K562 (cell line): ENCODE data around the gene CLCN1. TPM values are rescaled to one million over a fixed set of nuclear protein-coding genes. Genes with fewer than 3 reads are reported as not detected.

Source experiments
- ATAC-seq: fragments of 200-7000 bp; cut with Tn5 transposase; 3 replicates; pipeline ENCODE4 v1.9.1; 2020; ENCODE audit warnings: moderate library complexity
- BruUV-seq: library from RNA; stranded (reverse); fragments of 400-500 nt; replicated peaks from 2 replicates; lab custom pipeline; 2021; lab: Mats Ljungman, UMichigan
- CTCF ChIA-PET: fragments of 300-600 bp; formaldehyde crosslinking; extraction: SDS; loops from one replicate; lab custom pipeline; 2021; ENCODE audit warnings: low intra/inter-chr PET ratio; lab: Yijun Ruan, JAX
- POLR2A ChIA-PET: fragments of 300-600, 350-650 bp; sonication (Branson Sonifier 250); formaldehyde crosslinking; extraction: SDS; loops from one replicate; lab custom pipeline; 2021; ENCODE audit warnings: antibody characterized with exemption, inconsistent platforms; lab: Yijun Ruan, JAX
- DNase-seq, 4 experiments: peaks; one replicate each; pipeline versions ENCODE4 v3.0.0 to v3.0.0-alpha.2; 2011 to 2018; ENCODE audit warnings: low spot score in 3 of 4, mixed read lengths in 3 of 4; ENCODE audit errors: extremely low read depth in 1 of 4
- FAIRE-seq: peaks from 2 replicates; lab custom pipeline; 2011; peaks lifted over from hg19 to GRCh38; lab: Jason Lieb, UNC
- H2AFZ ChIP-seq: 2 replicates; pipeline ENCODE4 v1.6.0; 2011; ENCODE audit warnings: low read depth, low read length, control low read depth, inconsistent platforms
- H3K27ac ChIP-seq: fragments of 200-600 bp; 3 replicates; pipeline ENCODE4 v1.8.0; 2011; ENCODE audit warnings: low read depth, mild to moderate bottlenecking, control low read depth, inconsistent platforms, low read length, moderate library complexity, mixed read lengths; ENCODE audit errors: extremely low read depth
- H3K27me3 ChIP-seq, 2 experiments: fragments of 300-600 bp in 1 of 2; 2 replicates in 1 of 2; 3 replicates in 1 of 2; pipeline versions ENCODE4 v1.6.0 to v1.8.0; 2011; ENCODE audit warnings: inconsistent platforms in 2 of 2, low read length in 2 of 2, mild to moderate bottlenecking in 1 of 2, mixed read lengths in 1 of 2, moderate library complexity in 1 of 2; ENCODE audit not compliant: control insufficient read depth in 2 of 2, insufficient read depth in 2 of 2
- H3K36me3 ChIP-seq: fragments of 300-600 bp; 3 replicates; pipeline ENCODE4 v1.8.0; 2011; ENCODE audit warnings: mild to moderate bottlenecking, low read length, inconsistent platforms; ENCODE audit not compliant: control insufficient read depth, insufficient read depth
- H3K4me1 ChIP-seq, 2 experiments: fragments of 200-600 bp in 1 of 2; replicated peaks in 1 of 2; 2 replicates in 1 of 2; 3 replicates in 1 of 2; pipeline versions ENCODE4 v1.5.1 to v1.8.0; 2011; ENCODE audit warnings: inconsistent platforms in 2 of 2, low read length in 2 of 2, mild to moderate bottlenecking in 1 of 2, mixed read lengths in 1 of 2, moderate library complexity in 1 of 2; ENCODE audit not compliant: control insufficient read depth in 2 of 2, insufficient read depth in 2 of 2
- H3K4me2 ChIP-seq: 2 replicates; pipeline ENCODE4 v1.6.1; 2011; ENCODE audit warnings: low read length, control low read depth, inconsistent platforms, mixed read lengths; ENCODE audit not compliant: insufficient read depth
- H3K4me3 ChIP-seq: fragments of 200-600 bp; sonication (generic), shearing (Covaris generic); 2 replicates; pipeline ENCODE4 v1.5.1; 2016; ENCODE audit warnings: control low read depth, inconsistent platforms
- H3K79me2 ChIP-seq: fragments of 200-600 bp; 3 replicates; pipeline ENCODE4 v1.8.0; 2011; ENCODE audit warnings: low read length, inconsistent platforms; ENCODE audit not compliant: control insufficient read depth, insufficient read depth
- H3K9ac ChIP-seq, 2 experiments: 2 replicates each; pipeline versions ENCODE4 v1.6.0 to v1.6.1; 2011; ENCODE audit warnings: low read depth in 2 of 2, low read length in 2 of 2, control low read depth in 1 of 2, inconsistent platforms in 1 of 2, mild to moderate bottlenecking in 1 of 2, mixed read lengths in 1 of 2; ENCODE audit not compliant: insufficient read depth in 1 of 2
- H3K9me1 ChIP-seq: one replicate; pipeline ENCODE4 v1.6.0; 2011; ENCODE audit warnings: inconsistent platforms, mild to moderate bottlenecking, low read length, moderate library complexity; ENCODE audit not compliant: control insufficient read depth, insufficient read depth
- H3K9me3 ChIP-seq: replicated peaks from 2 replicates; pipeline ENCODE4 v1.5.1; 2011; ENCODE audit warnings: low read depth, low read length, inconsistent platforms; ENCODE audit not compliant: control insufficient read depth, insufficient read depth
- H4K20me1 ChIP-seq: replicated peaks from 2 replicates; pipeline ENCODE4 v1.6.1; 2011; ENCODE audit warnings: low read length, inconsistent platforms, mixed read lengths; ENCODE audit not compliant: control insufficient read depth, insufficient read depth
- ETV6 ChIP-seq, 3 experiments: fragments of 150-350 bp in 1 of 3; sonication (generic) in 1 of 3; formaldehyde crosslinking in 1 of 3; IDR thresholded peaks; 2 replicates each; pipeline versions ENCODE4 v1.6.1 to v1.8.0; 2014 to 2022; ENCODE audit warnings: borderline replicate concordance in 2 of 3, low read depth in 2 of 3, antibody characterized with exemption in 1 of 3, low read length in 1 of 3, mild to moderate bottlenecking in 1 of 3, missing genetic modification reagents in 1 of 3
- GABPA ChIP-seq: fragments of 200-800 bp; sonication (Bioruptor generic); conservative IDR thresholded peaks from 2 replicates; pipeline ENCODE4 v1.6.1; 2016; ENCODE audit warnings: low read depth, missing genetic modification characterization, missing compliant biosample characterization
- PTTG1 ChIP-seq: fragments of 450-650 bp; IDR thresholded peaks from 2 replicates; pipeline ENCODE4 v1.6.1; 2016; ENCODE audit warnings: low read depth, mild to moderate bottlenecking, missing genetic modification characterization, missing compliant biosample characterization
- SIX5 ChIP-seq, 2 experiments: IDR thresholded peaks; 2 replicates each; pipeline ENCODE4 v1.6.1; 2011; ENCODE audit warnings: low read length in 2 of 2, borderline replicate concordance in 1 of 2, low read depth in 1 of 2, mild to moderate bottlenecking in 1 of 2, moderate library complexity in 1 of 2; ENCODE audit not compliant: insufficient read depth in 1 of 2
- WGBS: fragments of 100-300 bp; shearing (Covaris generic); methylation state at CpG from one replicate; pipeline ENCODE4 v1.1.6; 2016; ENCODE audit warnings: low coverage, mixed read lengths; ENCODE audit not compliant: insufficient coverage; ENCODE audit errors: missing lambda C conversion rate; 5-methylcytosine and 5-hydroxymethylcytosine counted together
- in situ Hi-C: fragments of 300-500 bp; cut with MboI; formaldehyde crosslinking; loops from 4 replicates; pipeline ENCODE4 v1.15.0; 2018; ENCODE audit warnings: inconsistent platforms, mixed read lengths
- intact Hi-C: fragments of 100-400 bp; cut with micrococcal nuclease; formaldehyde crosslinking; loops from 2 replicates; pipeline ENCODE4 v1.14.2; 2022
- polyA plus RNA-seq, 8 experiments: library from polyadenylated mRNA; depleted of rRNA in 4 of 8; stranded (reverse) in 5 of 8; unstranded in 3 of 8; fragments of >200 nt; fragmentation: Nextera tagmentation in 2 of 8; fragmentation: Illumina TruSeq in 1 of 8; extraction: Ambion mirVana in 2 of 8; extraction: Trizol in 1 of 8; gene quantifications; 2 replicates each; pipeline versions ENCODE4 v1.2.1 to v1.2.3, GENCODE V29; 2011 to 2014; ENCODE audit warnings: inconsistent platforms in 1 of 8, missing spikeins in 1 of 8
- total RNA-seq, 7 experiments: library from RNA; depleted of rRNA in 6 of 7; stranded (reverse); fragments of >200 nt in 6 of 7; fragmentation: Illumina TruSeq in 2 of 7; extraction: Trizol in 2 of 7; gene quantifications; 2 replicates each; pipeline versions ENCODE4 v1.2.1 to v1.2.3, GENCODE V29; 2011 to 2021; ENCODE audit warnings: low replicate concordance in 1 of 7

Gene CLCN1
- total and polyA plus RNA-seq, 9 of the 15 experiments (the other 6 are each of a cell fraction or from before 2014, with no cell fraction given): 0.01 to 0.11 (median 0.04) TPM; not detected in 4

- CTCF ChIA-PET: no interaction called here
- no TSS peak for BruUV-seq
- WGBS: 20% methylated on average over 20 of the region's 20 CpGs
- in situ Hi-C loops: no loop called here
- no peaks in the 10 kb centered on the region for H3K9me1 ChIP-seq
- intact Hi-C loops: no loop called here
- H3K4me3 ChIP-seq: no peak overlapping the region
- DNase-seq: no peak
- no peak overlapping the region for H3K4me2 ChIP-seq
- POLR2A ChIA-PET: interaction anchor here (0.9 to 10.7 kb wide), 2 partner anchors 8 to 9 kb away, joined by 3 to 131 read pairs; no protein-coding TSS in a partner anchor
- H3K79me2 ChIP-seq: no peaks in the 10 kb centered on the region
- no peaks in the 10 kb centered on the region for H3K9me3 ChIP-seq
- ATAC-seq: no peak
- no peak overlapping the region for H2AFZ ChIP-seq
- no peak overlapping the region for H3K27ac ChIP-seq
- TF ChIP-seq ETV6 (IDR thresholded peaks at IDR 0.05; ENCODE audit: borderline replicate concordance in 1 of 2, low read depth in 2 of 2, low read length in 1 of 2) (no peak), ETV6 (CRISPR knock-in tag; IDR thresholded peaks at IDR 0.05; ENCODE audit: borderline replicate concordance) (0 out of 2 replicates have a peak, but pooled peaks have one; percentile 33), SIX5 (IDR thresholded peaks at IDR 0.05; ENCODE audit: borderline replicate concordance in 1 of 2, insufficient read depth in 1 of 2, low read depth in 1 of 2, low read length in 2 of 2) (no peak), GABPA (no peak), PTTG1 (tag) (no peak)
- FAIRE-seq: no peak
- peaks cover 53 to 80% of the 10 kb centered on the region in 2 experiments for H3K27me3 ChIP-seq
- H3K36me3 ChIP-seq: no peaks in the 10 kb centered on the region
- H3K4me1 ChIP-seq: peaks cover 0 to 12% of the 10 kb centered on the region in 2 experiments; a peak in 2 of 5 replicates
- H3K9ac ChIP-seq: peak overlapping the region in 1 of 2 experiments; percentile 31; a peak in 2 of 4 replicates
- peaks cover 11% of the 10 kb centered on the region for H4K20me1 ChIP-seq
Observed at GRCh38 chr7:143399642-143400041, 83.7 kb downstream of the CLCN1 start.
